Activated CD4-positive, CD25-positive, alpha-beta regulatory T cell treated with anti-CD3 and anti-CD28 coated beads, Interleukin-2, amount 50 U/mL, for 16 hours (primary cell): ENCODE measurements around the gene ARL3.
"Not testable (repeated sequence)": the region's sequence is repeated elsewhere in the genome, so short reads cannot be mapped to it uniquely, and the experiment has no call there.

ENCODE experiments used
- DNase-seq: peaks from one replicate; pipeline ENCODE4 v3.0.0-alpha.2; 2020; ENCODE audit warnings: low read depth, low spot score

ARL3 gene

DNA sequence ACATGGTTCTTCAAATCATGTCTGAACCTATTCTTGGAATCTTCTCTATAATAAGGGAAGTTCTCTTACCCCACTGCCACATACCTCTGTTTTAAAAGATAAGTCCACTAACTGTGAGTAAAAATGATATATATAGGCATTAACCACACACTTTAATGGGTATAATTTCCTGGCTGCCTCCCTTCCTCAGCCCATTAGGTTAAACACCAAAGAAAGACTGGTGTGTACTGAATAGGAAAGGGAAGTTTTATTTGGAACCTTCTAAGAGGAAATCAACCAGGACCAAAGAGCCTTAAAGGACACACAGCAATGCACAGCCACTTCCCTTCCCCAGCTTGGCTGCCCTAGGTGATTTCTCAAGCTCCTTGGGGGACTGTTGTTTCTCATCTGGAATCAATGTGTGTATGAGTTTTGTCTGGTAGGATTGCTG lies 24.5 kb upstream of the ARL3 start:
- no peak for DNase-seq

DNA sequence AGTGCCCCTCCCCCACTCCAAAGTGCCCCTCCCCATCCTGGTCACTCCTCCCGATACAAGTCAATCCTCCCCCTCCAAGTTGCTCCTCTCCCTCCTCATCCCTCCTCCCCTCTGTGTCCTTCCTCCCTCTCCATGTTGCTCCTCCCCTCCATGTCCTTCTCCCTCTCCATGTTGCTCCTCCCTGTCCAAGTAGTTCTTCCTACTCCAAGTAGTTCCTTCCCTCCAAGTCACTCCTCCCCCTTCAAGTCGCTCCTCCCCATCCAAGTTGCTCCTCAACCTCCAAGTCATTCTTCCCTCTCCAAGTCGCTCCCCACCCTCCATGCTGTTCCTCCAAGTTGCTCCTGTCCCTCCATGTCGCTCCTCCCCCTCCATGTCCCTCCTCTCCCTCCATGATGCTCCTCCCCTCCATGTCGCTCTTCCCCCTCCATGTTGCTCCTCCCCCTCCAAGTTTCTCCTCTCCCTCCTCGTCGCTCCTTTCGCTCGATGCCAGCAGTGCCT lies 20.9 kb upstream of the ARL3 start:
- DNase-seq, result no peak

DNA sequence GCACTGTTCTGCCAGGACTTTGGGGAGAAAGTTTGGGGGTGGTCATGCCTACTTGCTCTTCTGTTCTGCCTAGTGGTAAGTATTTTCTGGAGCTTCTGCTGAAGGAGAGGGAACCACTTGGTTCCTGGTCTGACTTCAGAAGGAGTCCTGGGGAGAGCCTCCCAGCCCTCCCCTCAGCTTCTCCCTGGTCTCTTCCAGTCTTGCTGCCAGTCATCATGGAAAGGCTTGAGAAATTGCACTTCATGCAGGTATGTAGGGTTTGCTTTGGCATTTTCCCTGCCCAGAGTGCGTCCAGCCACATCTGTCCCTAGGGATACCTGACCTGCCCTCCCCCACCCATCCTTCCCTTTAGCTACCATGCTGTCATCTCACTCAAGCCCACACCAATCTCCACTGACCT lies 18.5 kb upstream of the ARL3 start:
- DNase-seq, result no peak

DNA sequence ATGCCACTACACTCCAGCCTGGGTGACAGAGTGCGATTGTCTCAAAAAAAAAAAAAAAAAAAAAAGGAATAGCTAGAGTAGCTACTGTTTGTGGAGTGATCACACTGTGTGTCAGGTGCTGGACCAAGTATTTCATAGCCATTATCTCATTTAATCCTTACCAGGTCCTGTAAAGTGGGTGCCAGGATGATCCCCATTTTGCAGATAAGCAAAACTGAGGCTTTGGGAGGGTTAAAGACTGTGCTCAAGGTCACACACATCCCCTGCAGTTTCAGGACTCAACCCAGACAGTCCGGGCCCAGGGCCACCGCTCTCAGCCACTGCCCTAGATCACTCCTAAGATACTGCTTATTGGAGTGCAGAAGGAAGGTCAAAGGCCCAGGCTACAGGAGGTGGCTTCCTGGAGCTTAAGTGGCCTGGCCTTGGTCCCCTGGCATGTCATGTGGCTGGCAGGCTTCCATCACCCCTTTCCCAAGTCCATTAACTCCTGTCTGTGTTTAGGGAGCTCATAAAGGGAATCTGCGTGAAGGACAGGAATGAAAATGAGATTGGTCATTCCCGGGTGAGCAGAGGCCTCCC lies 17.1 kb upstream of the ARL3 start:
- DNase-seq, result no peak

DNA sequence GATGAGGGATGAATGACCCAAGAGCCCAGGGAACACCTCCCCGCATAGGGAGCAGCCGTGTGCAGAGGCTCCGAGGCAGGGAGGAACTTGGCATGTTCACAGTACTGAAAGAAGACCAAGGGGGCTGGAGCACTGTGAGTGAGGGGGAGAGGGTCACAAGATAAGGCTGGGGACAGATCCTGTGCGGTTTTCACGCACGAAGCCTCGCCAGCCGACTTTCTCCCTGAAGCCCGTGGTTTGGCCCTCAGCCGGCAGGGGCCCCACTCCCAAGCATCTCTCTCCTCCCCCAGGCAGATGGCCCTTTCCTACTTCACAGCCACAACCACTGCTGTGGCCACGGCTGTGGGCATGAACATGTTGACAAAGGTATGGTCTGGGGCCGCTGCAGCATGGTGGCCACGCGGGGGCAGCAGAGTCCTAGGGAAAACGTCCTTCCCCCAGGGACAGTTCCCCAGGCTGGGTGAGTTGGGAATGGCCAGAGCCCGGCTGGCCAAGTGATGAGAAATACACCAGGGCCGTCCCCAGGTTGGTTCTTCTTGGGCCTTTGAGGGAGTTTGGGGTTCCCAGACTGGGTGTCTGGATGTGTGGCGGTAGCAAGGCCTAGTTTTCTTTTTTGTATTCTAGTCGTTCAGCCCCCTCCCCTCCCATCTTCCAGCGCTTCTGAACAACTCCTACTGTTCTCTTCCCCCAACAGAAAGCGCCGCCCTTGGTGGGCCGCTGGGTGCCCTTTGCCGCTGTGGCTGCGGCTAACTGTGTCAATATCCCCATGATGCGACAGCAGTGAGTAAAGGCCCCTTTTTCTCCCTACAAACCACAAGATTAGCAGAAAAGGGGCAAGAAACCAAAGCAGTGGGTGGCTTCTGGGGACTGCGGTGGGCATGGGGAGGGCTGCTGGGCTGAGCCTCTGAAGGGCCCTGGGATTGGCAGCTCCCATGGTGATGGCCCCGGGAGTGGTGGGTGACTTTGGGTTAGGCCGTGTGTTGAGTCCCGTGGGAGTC lies 15.1 kb upstream of the ARL3 start:
- DNase-seq, result no peak

DNA sequence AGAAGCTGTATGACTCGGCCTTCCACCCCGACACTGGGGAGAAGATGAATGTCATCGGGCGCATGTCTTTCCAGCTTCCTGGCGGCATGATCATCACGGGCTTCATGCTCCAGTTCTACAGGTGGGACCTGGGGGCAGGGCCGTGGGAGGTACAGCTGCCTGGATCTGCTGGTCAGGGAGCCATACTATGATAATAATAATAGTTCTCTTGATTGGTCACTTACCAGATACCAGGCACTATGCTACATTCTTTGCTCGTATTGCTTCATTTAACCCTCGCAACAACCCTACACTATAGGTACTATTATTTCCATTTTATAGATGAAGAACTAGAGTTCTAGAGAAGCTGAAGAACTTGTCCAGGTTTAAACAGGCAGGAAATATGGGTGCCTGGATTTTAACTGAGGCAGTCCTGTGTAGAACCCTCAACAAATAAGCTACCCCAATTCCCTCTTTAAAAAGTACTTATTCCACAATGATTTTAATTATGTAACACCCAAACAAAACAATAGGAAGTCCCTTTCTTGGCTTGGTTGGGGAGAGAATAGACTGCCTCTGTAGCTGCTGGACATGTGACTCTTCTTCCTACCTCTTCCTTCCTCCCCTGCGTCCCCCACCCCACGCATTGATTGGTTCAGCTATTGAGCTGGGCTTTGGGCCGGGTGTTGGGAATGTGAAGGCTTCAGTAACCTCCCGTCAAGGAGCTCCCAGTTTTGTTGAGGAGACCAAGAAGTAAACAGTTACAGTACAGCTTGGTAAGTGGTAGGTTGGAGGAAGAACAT lies 13.0 kb upstream of the ARL3 start:
- DNase-seq, result no peak

DNA sequence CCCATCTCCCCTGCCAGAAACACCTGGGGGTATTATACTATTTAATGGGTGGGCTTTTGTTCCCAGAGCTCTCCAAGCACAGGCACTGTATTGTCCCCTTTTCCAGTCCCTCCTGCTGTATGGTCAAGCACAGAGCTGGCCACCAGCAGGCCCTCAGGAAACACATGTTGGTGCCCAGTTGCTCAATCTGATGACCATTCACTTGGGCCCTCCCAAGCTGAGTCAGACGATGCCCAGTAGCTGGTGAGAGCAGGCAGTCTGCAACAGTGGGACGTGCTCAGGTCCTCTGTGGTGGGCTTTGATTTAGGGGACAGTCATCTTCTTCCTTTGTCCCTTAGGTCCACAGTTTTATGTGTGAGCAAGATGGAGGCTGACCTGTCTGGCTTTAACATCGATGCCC lies 12.1 kb upstream of the ARL3 start:
- no peak for DNase-seq

DNA sequence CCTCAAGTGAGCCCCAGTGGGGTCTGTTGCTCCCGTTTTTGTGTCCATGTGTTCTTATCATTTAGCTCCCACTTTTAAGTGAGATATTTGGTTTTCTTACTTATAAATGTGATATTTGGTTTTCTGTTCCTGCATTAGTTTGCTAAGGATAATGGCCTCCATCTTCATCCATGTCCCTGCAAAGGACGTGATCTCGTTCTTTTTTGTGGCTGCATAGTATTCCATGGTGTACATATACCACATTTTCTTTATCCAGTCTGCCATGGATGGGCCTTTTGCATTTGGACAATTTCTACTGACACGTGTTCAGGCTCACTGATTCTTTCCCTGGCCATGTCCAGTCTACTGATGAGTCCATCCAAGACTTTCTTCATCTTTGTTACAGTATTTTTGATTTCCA lies 9.8 kb upstream of the ARL3 start:
- DNase-seq, result no peak

DNA sequence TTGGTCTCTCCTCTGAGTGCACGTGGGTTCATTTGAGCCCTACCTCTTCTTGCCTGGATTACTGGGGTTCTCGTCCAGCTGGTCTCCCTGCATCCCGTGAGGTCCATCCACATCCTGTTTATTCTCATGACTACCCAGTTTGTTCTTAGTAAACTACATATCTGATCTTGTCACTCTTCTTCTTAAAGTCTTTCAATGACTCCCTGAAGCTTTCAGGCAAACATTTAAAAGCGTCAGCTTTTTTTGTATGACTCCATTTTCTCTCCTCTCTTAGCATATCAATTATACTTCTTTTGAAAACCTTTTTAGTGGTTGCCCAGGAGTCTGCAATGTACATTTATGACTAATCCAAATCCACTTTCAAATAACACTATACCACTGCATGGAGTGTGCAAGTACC lies 7.8 kb upstream of the ARL3 start:
- no peak for DNase-seq

DNA sequence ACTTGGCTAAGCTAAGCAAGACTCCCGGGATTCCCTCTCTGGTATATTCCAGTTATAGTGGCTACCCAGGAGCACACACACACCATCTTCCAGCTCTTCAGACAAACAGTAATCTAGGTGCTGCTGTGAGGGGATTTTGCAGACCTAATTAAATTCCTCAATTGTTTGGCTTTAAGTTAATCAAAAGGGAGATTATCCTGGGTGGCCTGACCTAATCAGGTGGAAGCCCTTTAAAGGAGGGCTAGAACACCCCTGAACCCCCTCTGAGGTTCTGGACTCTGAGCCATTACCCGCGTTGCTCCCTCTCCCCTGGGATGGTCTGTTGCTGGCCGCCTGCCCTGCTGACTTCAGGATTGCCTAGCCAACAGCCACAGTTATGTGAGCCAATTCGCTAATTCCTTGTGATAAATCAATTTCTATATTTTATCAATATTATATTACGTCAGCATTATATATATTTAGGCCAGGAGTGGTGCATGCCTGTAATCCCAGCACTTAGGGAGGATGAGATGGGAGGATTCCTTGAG lies 6.6 kb upstream of the ARL3 start:
- no peak for DNase-seq

DNA sequence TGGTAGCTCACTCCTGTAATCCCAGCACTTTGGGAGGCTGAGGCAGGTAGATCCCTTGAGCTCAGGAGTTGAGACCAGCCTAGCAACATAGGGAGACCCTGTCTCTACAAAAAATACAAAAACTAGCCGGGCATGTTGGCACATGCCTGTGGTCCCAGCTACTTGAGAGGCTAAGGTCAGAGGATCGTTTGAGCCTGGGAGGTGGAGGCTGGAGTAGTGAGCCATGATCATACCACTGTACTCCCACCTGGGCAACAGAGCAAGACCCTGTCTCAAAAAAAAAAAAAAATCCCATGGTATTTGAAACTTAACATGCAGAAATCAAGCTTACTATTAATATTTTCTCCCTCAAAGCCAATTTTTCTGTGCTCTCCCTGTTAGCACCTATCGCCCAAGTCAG lies 6.1 kb upstream of the ARL3 start:
- DNase-seq, result no peak

DNA sequence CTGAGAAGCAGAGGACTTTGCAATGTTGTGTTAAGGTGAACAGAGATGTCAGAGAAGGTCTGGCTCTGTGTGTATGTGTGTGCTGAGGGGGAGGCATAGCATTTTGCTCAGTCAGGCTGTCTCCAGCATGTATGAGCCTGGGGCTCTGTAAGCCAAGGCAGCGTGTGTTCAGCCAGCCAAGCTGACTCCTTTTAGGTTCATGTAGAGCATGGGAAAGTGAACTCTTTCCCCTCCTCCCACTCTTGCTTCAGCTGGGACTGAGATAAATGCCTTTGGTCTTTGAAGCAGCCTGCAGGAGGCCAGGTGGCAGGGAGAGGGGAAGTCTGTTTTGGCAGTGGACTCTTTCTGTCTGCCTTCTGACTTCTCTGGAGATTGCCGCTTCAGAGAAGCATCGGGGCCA lies 4.0 kb upstream of the ARL3 start:
- DNase-seq, result no peak

DNA sequence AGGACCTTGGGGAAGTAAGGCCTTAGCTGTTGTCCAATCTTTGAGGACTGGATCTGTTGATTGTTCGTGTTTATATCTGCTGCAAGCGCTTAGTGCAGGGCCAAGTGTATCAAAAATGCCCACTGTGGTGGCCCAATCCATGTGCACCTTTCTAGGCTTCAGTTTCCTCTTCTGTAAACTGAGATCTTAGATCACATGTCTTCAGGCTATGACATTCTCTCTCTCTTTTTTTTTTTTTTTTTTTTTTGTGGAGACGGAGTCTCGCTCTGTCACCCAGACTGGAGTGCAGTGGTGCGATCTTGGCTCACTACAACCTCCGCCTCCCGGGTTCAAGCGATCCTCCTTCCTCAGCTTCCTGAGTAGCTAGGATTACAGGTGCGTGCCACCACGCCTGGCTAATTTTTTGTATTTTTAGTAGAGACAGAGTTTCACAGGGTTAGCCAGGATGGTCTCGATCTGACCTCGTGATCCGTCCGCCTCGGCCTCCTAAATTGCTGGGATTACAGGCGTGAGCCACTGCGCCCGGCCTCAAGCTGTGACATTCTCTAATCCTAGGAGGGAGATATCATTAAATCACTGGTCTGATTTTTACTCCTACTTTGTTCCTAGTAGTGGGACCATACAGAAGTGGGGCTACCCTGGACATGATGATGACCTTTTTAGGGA lies 2.8 kb upstream of the ARL3 start:
- not testable (repeated sequence) for DNase-seq

DNA sequence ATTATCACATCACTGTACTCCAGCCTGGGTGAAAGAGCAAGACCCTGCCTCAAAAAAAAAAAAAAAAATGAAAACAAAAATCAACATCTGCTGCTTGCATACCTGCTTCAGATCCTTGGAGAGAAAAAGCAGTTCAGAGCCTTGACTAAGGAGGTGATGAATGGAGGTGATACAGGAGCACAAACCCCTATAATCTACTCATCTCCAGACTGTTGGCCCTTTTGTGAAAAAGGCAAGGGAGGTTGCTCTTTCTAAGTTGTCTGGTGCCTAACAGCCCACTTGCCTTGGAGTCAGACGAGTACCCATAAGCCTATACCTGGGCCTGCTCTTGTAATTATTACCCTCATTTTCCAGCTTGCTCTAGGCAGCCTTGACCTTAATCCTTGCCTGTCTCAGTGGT lies 1.7 kb upstream of the ARL3 start:
- DNase-seq, result no peak

DNA sequence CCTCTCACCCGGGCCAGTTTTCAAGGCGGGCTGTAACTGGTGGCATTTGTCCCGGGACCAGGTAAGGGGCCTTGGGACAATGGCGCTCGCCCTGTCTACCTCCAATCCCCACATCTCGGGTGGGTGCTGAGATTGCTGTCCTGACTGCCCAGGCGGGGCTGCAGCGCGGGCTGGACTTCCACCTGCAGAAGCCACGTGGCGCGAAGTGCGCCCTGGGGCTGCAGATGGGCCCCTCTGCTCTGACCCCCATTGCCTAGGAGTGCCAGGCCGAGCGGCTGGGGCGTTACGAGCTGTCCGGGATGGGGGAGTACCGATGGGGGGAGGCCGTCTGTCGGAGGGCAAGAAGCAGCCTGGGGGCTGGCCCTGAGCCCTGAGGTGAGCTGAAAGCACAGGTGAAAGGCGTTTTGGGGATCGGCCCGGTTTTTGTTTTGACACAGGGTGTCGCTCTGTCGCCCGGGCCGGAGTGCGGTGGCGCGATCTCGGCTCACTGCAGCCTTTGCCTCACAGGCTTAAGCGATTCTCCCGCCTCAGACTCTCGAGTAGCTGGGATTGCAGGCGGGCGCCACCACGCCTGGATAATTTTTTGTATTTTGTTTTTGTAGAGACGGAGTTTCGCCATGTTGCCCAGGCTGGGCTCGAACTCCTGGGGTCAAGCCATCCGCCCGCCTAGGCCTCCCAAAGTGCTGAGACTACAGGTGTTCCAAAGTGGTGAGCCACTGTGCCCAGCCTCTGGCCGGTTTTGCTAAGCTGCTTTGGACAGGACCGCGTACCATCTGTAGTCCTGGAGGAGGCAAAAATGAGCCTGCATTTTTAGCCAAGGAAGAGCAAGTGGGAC lies 641 bp upstream of the ARL3 start, which contains the start of gene SFXN2:
Gene SFXN2, plus strand, starts transcription at position 16 of the 835 bp plus-strand sequence. CDS start 12,001 bp downstream, outside the sequence.
- peak; percentile 20 for DNase-seq

DNA sequence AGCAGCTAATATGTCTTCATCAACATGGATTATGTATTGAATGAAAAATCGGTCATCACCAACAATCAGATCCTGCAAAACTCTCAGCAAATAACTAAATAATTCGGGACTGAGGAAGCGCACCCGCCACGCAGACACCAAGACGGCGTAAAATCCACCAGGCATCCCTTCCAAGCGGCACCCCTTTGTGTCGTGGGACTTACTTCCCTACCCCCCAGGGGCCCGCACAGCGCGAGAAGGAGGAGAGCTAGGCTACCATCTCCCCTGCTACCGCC lies 721 bp downstream of the ARL3 start:
- peak; percentile 25 for DNase-seq

DNA sequence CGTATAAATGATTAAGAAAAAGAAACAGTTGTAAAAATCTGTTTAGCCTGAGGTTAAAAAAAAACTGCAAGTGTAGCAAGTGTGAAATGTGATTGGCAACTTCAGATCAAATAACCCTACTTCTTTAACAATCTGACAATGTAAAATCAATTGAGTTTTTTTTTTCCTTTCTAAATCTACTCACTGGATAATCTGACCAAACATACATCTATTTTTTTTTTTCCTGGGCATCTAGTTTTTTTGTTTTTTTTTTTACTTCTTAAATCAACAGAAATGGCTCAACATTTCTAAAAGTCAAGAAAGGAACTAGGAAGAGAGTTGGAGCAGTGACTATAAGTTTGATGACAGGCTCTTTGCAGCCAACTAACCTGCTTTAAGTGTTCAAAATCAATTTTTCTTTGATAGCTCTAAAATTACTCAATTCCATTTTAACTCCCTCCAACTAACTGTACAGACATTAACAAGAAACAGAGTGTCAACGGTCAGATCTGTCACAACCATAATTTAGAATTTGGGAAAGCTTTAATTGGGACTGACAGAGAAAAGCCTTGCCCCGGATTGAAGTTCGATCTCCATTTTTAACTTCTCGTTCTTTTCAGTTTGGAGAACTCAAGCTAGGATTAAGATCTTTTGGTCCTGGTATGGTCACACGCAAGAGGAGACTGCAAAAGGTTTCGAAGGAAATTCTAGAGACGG lies 1.2 kb downstream of the ARL3 start:
- DNase-seq, result no peak

DNA sequence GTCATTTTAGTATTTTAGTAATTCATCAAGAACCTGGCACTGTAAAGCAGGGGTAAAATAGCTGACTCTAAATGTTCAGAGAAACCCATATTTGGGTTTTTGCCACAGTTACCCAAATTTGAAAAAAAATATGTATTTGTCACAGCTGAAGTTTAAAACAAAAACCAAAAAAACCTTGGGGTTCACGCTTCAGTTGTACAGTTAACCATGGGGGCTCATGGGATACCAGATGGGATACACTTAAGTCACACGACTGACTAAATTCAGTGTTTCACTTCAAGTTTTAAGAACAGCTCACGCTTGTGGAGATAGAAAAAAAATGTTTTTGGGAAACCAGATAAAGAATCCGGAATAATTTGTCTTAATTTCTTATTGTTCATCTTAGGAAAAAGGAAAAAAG lies 2.1 kb downstream of the ARL3 start:
- no peak for DNase-seq

DNA sequence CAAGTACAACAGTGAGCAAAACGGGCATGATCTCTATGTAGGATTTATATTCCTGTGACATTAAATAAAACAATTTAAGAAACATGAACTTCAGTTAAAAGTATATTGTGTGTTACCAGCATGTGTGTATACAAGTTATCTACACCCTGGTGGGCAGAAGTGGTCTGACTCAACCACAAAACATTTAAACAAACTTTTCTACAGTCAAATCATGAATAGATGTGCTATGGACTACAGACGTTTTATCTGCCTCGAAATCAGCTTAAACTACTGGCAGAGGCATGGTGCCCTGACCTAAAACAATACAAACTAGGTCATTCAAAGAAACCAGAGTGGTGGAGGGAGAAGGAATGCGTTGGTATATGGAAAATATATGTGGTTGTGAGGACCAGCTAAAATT lies 3.6 kb downstream of the ARL3 start:
- no peak for DNase-seq

DNA sequence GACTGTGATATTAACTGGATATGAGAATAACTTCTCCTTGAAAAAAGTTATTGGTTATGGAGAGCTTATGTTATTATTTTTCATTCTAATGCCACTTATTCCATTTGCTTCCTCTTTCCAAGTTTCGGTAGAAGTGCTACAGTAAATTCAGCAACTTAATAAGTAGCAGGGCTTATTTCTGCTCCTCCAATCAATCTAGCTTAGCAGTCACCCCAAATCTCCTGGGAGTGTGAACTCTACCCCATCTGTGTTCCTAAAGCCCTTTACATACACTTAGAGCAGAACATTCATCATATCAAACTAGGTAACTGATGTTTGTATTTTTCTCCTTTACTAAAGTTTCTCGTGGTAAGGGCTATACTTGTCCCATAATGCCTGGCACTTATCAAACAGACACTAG lies 8.7 kb downstream of the ARL3 start:
- no peak for DNase-seq
